ENCODE measurements around the gene UBE4B.
"Not testable (repeated sequence)": the region's sequence is repeated elsewhere in the genome, so short reads cannot be mapped to it uniquely, and the experiment has no call there.

The UBE4B gene

DNA sequence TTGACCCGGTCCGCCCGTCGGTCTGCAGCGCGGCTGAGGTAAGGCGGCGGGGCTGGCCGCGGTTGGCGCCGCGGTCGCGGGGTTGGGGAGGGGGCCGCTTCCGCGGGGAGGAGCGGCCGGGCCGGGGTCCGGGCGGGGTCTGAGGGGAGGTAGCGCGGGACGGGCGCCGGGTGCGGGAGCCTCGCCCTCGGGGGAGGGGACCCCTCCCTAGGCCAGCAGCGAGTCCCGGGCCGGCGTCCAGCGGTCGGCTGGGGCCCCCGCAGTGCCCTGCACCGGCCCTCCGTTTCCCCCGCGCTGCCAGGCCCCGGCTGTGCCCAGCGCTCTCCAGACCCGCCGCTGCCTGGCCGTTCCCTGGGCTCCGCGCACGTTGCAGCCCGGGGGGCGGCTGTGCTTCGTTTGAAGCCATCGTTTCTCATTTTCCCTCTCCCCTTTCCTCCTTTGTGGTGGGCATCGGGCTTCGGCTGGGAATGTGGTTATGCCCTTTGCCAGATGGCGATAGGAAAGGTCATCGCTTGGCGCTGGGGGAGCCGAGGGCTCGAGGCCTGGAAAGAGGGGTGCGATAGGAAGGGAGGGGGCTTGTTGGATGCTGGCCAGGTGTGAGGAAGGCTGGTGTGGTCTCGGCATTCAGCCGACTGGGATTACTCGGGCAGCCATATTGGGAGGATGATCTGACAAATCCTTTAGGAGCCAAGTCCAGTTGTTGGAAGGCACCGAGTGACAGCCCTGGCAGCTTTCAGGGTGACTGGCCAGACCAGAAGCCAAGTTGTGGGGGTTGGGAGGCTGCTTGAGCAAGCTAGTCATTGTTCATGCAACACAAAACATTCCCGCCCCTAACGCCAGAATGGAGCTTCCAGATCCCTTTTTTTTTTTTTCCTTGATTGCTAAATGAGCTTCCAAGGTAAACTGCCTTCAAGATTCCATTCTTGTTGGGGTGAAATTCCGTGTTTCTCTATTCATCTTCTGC lies 178.4 kb downstream of the UBE4B start:
- Mint-ChIP-seq H3K4me1 (ENCODE audit: low read depth in 2 of 2) (peaks cover 31 to 33% of the 10 kb centered on the region in 2 donors), H3K9me3 (no peaks in the 10 kb centered on the region), H3K27me3 (no peaks in the 10 kb centered on the region), H3K36me3 (ENCODE audit: insufficient read depth) (peaks cover 22% of the 10 kb centered on the region), H3K4me3 (peak overlapping the region; percentile 53 to 76), H3K27ac (peak overlapping the region; percentile 65 to 86)
- no peak for DNase-seq
- no peak for ATAC-seq (replicated peaks)

DNA sequence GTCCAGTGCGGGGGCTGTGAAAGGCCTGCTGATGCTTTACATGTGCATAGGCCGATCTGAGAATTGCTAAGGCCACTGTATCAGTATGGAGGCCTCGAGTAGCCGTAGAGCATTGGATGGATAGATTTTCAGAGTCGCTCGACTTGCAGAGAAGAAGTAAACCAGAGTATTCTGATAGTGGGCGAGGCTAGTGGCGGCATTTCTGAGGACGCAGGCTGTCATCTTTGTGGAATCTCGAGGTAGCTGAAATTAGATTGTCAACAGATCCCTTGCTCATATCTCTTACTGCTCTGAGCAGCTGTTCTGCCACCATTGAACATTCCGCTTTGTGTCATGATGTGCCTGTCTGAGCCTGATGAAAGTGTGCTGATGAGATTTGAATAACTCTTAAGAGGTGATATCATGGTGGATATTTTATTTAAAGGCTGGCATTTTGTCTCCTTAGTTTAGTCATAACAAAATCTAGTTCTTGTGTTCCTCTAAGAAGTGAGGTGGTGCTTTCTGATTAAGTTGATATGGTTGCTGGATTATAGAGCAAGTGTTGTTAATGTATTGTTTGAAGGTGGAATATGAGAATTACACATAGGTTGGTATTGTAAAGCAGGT lies 179.2 kb downstream of the UBE4B start:
- Mint-ChIP-seq H3K4me3 (peak overlapping the region; percentile 53 to 76), H3K4me1 (ENCODE audit: low read depth in 2 of 2) (peaks cover 36 to 40% of the 10 kb centered on the region in 2 donors), H3K27me3 (no peaks in the 10 kb centered on the region), H3K9me3 (no peaks in the 10 kb centered on the region), H3K27ac (peak overlapping the region; percentile 65 to 86), H3K36me3 (ENCODE audit: insufficient read depth) (peaks cover 22% of the 10 kb centered on the region)
- no peak for DNase-seq
- ATAC-seq (replicated peaks) = no peak

DNA sequence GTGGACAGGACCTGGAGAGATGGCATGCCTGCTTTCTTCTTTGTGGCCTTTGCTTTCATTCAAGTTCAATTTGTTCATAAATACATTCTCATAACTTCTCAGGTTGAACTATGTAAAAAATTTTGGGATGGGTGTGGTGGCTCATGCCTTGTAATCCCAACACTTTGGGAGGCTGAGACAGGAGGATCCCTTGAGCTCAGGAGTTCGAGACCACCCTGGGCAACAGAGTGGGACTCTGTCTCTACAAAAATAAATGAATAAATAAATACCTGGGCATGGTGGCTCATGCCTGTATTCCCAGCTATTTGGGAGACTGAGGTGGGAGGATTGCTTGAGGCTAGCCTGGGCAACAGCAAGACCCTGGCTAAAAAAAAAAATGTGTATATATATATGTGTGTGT lies 179.7 kb downstream of the UBE4B start:
- H3K4me3 Mint-ChIP-seq = peak overlapping the region; percentile 53 to 76
- peaks cover 22% of the 10 kb centered on the region for H3K36me3 Mint-ChIP-seq (ENCODE audit: insufficient read depth)
- H3K27ac Mint-ChIP-seq = peak overlapping the region in 1 of 2 donors; percentile 86
- ATAC-seq (replicated peaks) = no peak
- H3K9me3 Mint-ChIP-seq = no peaks in the 10 kb centered on the region
- DNase-seq = no peak
- peaks cover 37 to 40% of the 10 kb centered on the region in 2 donors for H3K4me1 Mint-ChIP-seq (ENCODE audit: low read depth in 2 of 2)
- no peaks in the 10 kb centered on the region for H3K27me3 Mint-ChIP-seq

DNA sequence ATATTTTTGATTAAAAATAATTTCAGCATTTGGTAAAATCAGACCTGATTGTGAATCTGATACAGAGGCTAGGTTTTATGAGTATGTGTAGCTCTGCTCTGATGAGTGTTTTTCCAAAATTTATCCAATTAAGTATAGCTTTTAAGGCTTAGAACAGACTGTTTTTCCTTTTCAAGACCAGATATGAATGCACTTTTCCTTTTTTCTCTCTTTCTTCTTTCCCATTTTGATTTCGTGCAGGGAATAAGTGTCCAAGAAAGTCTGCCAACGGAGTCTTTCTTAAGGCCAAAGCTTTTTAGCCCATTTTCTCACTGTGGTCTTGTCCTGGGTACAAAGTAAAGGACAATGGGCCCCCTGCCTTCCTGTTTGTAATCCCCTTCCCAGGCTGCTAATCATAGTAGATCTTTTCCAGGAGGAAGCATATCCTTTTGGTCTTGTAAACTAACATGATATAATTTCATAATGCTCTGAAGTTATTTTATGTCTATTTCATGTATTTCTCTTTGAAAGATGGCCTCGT lies 180.5 kb downstream of the UBE4B start:
- DNase-seq (no peak), ATAC-seq (replicated peaks) (no peak)
- Mint-ChIP-seq H3K27ac (peak overlapping the region in 1 of 2 donors; percentile 27), H3K4me1 (ENCODE audit: low read depth in 2 of 2) (peaks cover 39 to 46% of the 10 kb centered on the region in 2 donors), H3K36me3 (ENCODE audit: insufficient read depth) (peaks cover 23% of the 10 kb centered on the region), H3K4me3 (no peak overlapping the region), H3K27me3 (no peaks in the 10 kb centered on the region), H3K9me3 (no peaks in the 10 kb centered on the region)

DNA sequence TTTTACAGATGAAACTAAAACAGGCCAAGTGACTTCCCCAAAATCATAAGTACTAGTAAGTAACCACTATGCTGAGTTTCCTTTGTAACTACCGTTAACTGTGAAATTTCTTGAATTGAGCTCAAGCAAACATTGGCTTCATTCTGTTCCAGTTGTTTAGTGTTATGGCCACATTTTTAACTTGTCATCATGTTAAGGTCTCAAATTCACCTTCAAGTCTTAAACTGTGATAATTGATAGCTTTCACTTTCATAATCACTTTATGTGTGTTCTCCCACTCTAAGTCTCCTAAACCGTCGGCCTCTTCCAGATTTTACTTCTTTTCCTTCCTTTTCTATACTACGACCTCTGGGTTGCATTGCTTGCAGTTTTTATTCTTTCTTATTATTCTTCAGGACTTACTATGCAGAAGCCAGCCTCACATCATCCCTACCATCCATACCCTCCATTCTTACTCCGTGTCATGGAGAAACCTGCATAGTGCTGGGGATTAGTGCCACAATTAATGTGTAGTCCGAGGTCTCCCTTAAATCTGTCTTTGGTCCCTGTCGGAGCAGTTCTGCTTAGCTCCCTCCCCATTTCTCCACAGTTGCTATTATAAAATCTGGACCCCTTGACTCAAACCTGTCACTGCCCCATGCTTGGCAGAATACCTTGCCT lies 183.5 kb downstream of the UBE4B start:
- Mint-ChIP-seq H3K4me3 (peak overlapping the region; percentile 28 to 46), H3K27ac (peak overlapping the region; percentile 5 to 84), H3K36me3 (ENCODE audit: insufficient read depth) (peaks cover 19% of the 10 kb centered on the region), H3K9me3 (no peaks in the 10 kb centered on the region), H3K27me3 (no peaks in the 10 kb centered on the region), H3K4me1 (ENCODE audit: low read depth in 2 of 2) (peaks cover 29 to 42% of the 10 kb centered on the region in 2 donors)
- peak; percentile 36 for ATAC-seq (replicated peaks)
- no peak for DNase-seq

DNA sequence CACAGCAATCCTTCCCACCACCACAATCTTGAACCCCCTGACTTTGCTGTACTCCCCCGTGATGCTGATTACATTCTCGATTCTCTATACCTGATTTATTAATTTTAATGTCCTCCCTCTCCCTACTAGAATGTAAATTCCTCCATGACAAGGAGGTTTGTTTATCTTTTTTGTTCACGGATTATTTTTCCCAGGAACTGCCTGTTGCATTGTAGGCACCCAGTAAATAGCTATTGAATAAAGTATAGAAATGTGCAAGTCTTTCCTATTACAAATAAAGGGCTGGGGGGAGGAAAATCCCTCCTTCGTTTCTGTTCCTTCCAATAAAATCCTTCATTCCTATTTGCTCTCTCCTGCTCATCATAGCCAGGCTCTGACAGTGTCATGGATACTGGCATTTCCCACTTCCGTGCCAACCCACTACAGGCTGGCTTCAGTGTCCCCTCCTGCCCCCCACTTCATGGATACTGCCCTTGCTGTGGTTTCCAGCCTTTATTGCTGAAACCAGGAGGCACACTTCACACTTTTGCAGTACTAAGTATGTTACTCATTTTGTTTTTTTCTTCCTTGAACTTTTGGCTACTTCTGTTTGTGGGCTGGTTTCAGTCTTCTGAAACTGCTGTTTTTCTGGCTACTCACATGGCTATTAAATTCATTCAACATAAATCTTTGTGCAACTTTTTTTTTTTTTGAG lies 185.1 kb downstream of the UBE4B start:
- Mint-ChIP-seq H3K9me3 (no peaks in the 10 kb centered on the region), H3K27ac (no peak overlapping the region), H3K4me1 (ENCODE audit: low read depth in 2 of 2) (peaks cover 19 to 37% of the 10 kb centered on the region in 2 donors), H3K36me3 (ENCODE audit: insufficient read depth) (peaks cover 8% of the 10 kb centered on the region), H3K27me3 (no peaks in the 10 kb centered on the region), H3K4me3 (no peak overlapping the region)
- DNase-seq = no peak
- no peak for ATAC-seq (replicated peaks)

DNA sequence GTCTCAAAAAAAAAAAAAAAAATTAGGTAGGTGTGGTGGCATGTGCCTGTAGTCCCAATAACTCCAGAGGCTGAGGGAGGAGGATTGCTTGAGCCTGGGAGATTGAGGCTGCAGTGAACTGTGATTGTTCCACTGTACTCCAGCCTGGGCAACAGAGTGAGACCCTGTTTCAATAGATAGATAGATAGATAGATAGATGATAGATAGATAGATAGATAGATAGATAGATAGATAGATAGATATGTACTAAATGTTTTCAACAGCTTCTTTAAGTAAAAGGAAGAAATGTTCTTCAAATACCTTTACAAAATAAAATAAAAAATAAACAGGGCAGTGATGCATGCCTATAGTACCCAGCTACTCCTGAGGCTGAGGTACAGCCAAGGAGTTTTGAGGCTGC lies 187.4 kb downstream of the UBE4B start:
- Mint-ChIP-seq H3K4me3 (no peak overlapping the region), H3K4me1 (ENCODE audit: low read depth in 2 of 2) (peaks cover 14 to 30% of the 10 kb centered on the region in 2 donors), H3K27me3 (no peaks in the 10 kb centered on the region), H3K9me3 (no peaks in the 10 kb centered on the region), H3K27ac (no peak overlapping the region), H3K36me3 (ENCODE audit: insufficient read depth) (peaks cover 8% of the 10 kb centered on the region)
- ATAC-seq (replicated peaks) (no peak), DNase-seq (no peak)

DNA sequence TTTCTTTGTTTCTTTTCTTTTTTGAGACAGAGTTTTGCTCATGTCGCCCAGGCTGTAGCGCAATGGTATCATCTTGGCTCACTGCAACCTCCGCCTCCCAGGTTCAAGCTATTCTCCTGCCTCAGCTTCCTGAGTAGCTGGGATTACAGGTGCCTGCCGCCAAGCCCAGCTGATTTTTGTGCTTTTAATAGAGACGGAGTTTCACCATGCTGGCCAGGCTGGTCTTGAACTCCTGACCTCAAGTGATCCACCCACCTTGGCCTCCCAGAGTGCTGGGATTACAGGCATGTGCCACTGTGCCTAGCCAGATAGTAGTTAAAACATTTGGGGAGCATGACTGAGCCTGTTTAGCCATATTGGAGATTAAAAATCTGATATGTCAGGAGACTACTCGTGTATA lies 187.9 kb downstream of the UBE4B start:
- H3K36me3 Mint-ChIP-seq (ENCODE audit: insufficient read depth); H3K4me3 Mint-ChIP-seq; H3K27ac Mint-ChIP-seq; H3K9me3 Mint-ChIP-seq; H3K27me3 Mint-ChIP-seq; ATAC-seq (replicated peaks); DNase-seq: not testable (repeated sequence)
- peaks cover 10 to 26% of the 10 kb centered on the region in 2 donors for H3K4me1 Mint-ChIP-seq (ENCODE audit: low read depth in 2 of 2)

DNA sequence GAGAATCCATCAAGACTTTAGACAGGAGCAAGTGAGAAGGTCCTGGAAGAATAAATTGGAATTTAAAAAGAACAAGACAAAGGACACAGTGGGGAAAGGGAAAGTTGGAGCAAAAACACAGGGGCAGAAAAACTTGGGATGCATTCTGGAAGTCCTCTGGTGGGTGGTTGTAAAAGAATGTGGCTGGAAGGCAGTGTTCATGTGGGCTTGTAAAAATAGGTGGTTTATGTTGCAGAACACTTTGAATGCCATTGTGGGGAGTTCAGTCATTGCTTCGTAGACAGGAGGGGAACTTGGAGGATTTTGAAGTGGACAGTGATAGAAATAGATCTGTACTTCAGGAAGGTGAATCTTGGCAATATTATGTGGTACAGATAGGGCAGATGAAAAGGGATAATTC lies 192.8 kb downstream of the UBE4B start:
- H3K4me1 Mint-ChIP-seq (ENCODE audit: low read depth in 2 of 2) = peaks cover 0 to 9% of the 10 kb centered on the region in 2 donors
- H3K4me3 Mint-ChIP-seq = no peak overlapping the region
- no peaks in the 10 kb centered on the region for H3K36me3 Mint-ChIP-seq (ENCODE audit: insufficient read depth)
- no peaks in the 10 kb centered on the region for H3K9me3 Mint-ChIP-seq
- no peak for ATAC-seq (replicated peaks)
- no peaks in the 10 kb centered on the region for H3K27me3 Mint-ChIP-seq
- H3K27ac Mint-ChIP-seq = peak overlapping the region in 1 of 2 donors; percentile 56
- DNase-seq = no peak

DNA sequence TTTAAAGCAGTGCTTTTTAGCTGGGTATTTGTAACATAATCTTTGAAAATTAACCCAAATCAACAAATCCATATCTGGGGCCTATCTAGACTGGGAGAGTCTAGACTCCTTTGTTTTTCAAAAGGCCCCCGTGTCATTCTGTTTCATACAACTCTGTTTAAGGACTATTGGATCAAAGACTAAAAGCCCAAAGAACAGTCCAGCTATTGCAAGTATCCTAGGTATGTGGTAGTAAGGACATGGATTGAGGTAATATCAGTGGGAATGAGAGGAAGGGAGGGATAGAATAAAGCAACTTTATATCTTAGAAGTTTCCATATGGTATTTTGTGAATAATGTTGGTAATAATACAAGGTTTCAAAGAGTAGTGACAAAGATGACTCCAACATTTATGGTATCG lies 195.8 kb downstream of the UBE4B start:
- DNase-seq (no peak), ATAC-seq (replicated peaks) (no peak)
- H3K27ac Mint-ChIP-seq = no peak overlapping the region
- no peak overlapping the region for H3K4me3 Mint-ChIP-seq
- no peaks in the 10 kb centered on the region for H3K9me3 Mint-ChIP-seq
- H3K36me3 Mint-ChIP-seq (ENCODE audit: insufficient read depth) = no peaks in the 10 kb centered on the region
- H3K27me3 Mint-ChIP-seq = no peaks in the 10 kb centered on the region
- H3K4me1 Mint-ChIP-seq (ENCODE audit: low read depth in 2 of 2) = peaks cover 0 to 4% of the 10 kb centered on the region in 2 donors

DNA sequence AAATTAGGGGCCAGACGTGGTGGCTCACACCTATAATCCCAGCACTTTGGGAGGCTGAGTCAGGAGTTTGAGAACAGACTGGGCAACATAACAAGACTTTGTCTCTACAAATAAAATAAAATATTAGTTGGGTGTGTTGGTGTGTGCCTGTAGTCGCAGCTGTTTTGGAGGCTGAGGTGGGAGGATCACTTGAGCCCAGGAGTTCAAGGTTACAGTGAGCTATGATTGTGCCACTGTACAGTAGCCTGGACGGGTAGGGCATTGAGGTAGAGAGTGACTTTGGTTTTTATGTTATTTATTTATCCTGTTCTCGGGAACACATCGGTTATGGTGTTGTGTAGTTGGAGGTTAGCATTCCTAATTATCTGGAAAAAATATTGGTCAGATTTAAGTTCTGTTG lies 197.1 kb downstream of the UBE4B start:
- DNase-seq (no peak), ATAC-seq (replicated peaks) (no peak)
- no peaks in the 10 kb centered on the region for H3K27me3 Mint-ChIP-seq
- H3K9me3 Mint-ChIP-seq = no peaks in the 10 kb centered on the region
- peaks cover 0 to 4% of the 10 kb centered on the region in 2 donors for H3K4me1 Mint-ChIP-seq (ENCODE audit: low read depth in 2 of 2)
- H3K36me3 Mint-ChIP-seq (ENCODE audit: insufficient read depth) = peaks cover 6% of the 10 kb centered on the region
- no peak overlapping the region for H3K4me3 Mint-ChIP-seq
- no peak overlapping the region for H3K27ac Mint-ChIP-seq
